IMR-90 (cell line): Measurements from ENCODE around the gene POLD4. TPM values are rescaled to one million over a fixed set of nuclear protein-coding genes. Genes with fewer than 3 reads are reported as not detected.
A peak's percentile ranks its signal among the peaks of the same experiment; 100 is the strongest.

Source experiments
- ATAC-seq: fragments of 200-7000 bp; cut with Tn5 transposase; 2 replicates; pipeline ENCODE4 v1.9.1; 2020; ENCODE audit warnings: low read depth, mild to moderate bottlenecking, moderate library complexity
- BruUV-seq: library from RNA; stranded (reverse); fragments of 400-500 nt; replicated peaks from 2 replicates; lab custom pipeline; 2021; lab: Mats Ljungman, UMichigan
- CTCF ChIA-PET: fragments of 300-600 bp; formaldehyde crosslinking; extraction: SDS; loops from one replicate; lab custom pipeline; 2021; ENCODE audit warnings: antibody characterized with exemption; lab: Yijun Ruan, JAX
- POLR2A ChIA-PET: fragments of 300-600 bp; sonication (Branson Sonifier 250); formaldehyde crosslinking; loops from one replicate; lab custom pipeline; 2022; ENCODE audit warnings: antibody characterized with exemption; ENCODE audit not compliant: unreplicated experiment; lab: Charles Lee
- DNase-seq: peaks from one replicate; pipeline ENCODE4 v3.0.0; 2013
- H2AFZ ChIP-seq: replicated peaks from 2 replicates; pipeline ENCODE3; 2013; ENCODE audit warnings: low read length, mild to moderate bottlenecking; ENCODE audit not compliant: poor library complexity
- H2AK5ac ChIP-seq: 2 replicates; pipeline ENCODE4 v1.6.1; 2013; ENCODE audit warnings: low read depth, low read length, inconsistent platforms
- H2AK9ac ChIP-seq: replicated peaks from 2 replicates; pipeline ENCODE3; 2013; ENCODE audit warnings: mild to moderate bottlenecking, low read depth, low read length, moderate library complexity; ENCODE audit not compliant: poor library complexity
- H2BK120ac ChIP-seq: 2 replicates; pipeline ENCODE4 v1.6.1; 2013; ENCODE audit warnings: low read depth, low read length, inconsistent platforms
- H2BK15ac ChIP-seq: 3 replicates; pipeline ENCODE4 v1.6.1; 2013; ENCODE audit warnings: low read depth, low read length, inconsistent platforms
- H2BK20ac ChIP-seq: 2 replicates; pipeline ENCODE4 v1.6.1; 2013; ENCODE audit warnings: low read depth, mild to moderate bottlenecking, inconsistent platforms, low read length, moderate library complexity
- H2BK5ac ChIP-seq: 2 replicates; pipeline ENCODE4 v1.6.1; 2013; ENCODE audit warnings: mild to moderate bottlenecking, low read depth, low read length, inconsistent platforms; ENCODE audit not compliant: poor library complexity, severe bottlenecking
- H3K14ac ChIP-seq: replicated peaks from 2 replicates; pipeline ENCODE4 v1.6.1; 2013; ENCODE audit warnings: low read depth, low read length, inconsistent platforms
- H3K18ac ChIP-seq: 2 replicates; pipeline ENCODE4 v1.6.1; 2013; ENCODE audit warnings: low read depth, low read length, control low read depth
- H3K23ac ChIP-seq: 2 replicates; pipeline ENCODE4 v1.6.1; 2013; ENCODE audit warnings: low read depth, low read length, inconsistent platforms
- H3K27ac ChIP-seq: 2 replicates; pipeline ENCODE4 v1.5.1; 2013; ENCODE audit warnings: mild to moderate bottlenecking, control low read depth, low read length; ENCODE audit not compliant: insufficient read depth
- H3K27me3 ChIP-seq: 2 replicates; pipeline ENCODE4 v1.6.1; 2013; ENCODE audit warnings: low read length; ENCODE audit not compliant: control insufficient read depth, insufficient read depth
- H3K36me3 ChIP-seq: 2 replicates; pipeline ENCODE4 v1.6.1; 2013; ENCODE audit warnings: low read length, mixed read lengths; ENCODE audit not compliant: control insufficient read depth, insufficient read depth
- H3K4ac ChIP-seq: 2 replicates; pipeline ENCODE4 v1.6.1; 2013; ENCODE audit warnings: low read depth, low read length, inconsistent platforms
- H3K4me1 ChIP-seq: 2 replicates; pipeline ENCODE4 v1.6.1; 2013; ENCODE audit warnings: low read length, mixed read lengths; ENCODE audit not compliant: control insufficient read depth, insufficient read depth
- H3K4me2 ChIP-seq: 2 replicates; pipeline ENCODE4 v1.6.1; 2013; ENCODE audit warnings: low read depth, mild to moderate bottlenecking, control low read depth, low read length, moderate library complexity
- H3K4me3 ChIP-seq: 2 replicates; pipeline ENCODE4 v1.5.1; 2013; ENCODE audit warnings: low read depth, mild to moderate bottlenecking, control low read depth, low read length, moderate library complexity; ENCODE audit not compliant: insufficient read depth
- H3K56ac ChIP-seq: 2 replicates; pipeline ENCODE4 v1.6.1; 2013; ENCODE audit warnings: low read length, inconsistent platforms; ENCODE audit not compliant: insufficient read depth; ENCODE audit errors: extremely low read depth
- H3K79me1 ChIP-seq, 2 experiments: 2 replicates each; pipeline ENCODE4 v1.6.1; 2013; ENCODE audit warnings: low read length in 2 of 2, inconsistent platforms in 1 of 2, low read depth in 1 of 2
- H3K9ac ChIP-seq: 2 replicates; pipeline ENCODE4 v1.6.1; 2013; ENCODE audit warnings: low read depth, low read length, control low read depth
- H3K9me1 ChIP-seq: 2 replicates; pipeline ENCODE4 v1.6.1; 2013; ENCODE audit warnings: low read length, inconsistent platforms; ENCODE audit not compliant: insufficient read depth
- H3K9me3 ChIP-seq: 2 replicates; pipeline ENCODE4 v1.6.1; 2013; ENCODE audit warnings: low read length; ENCODE audit not compliant: control insufficient read depth, insufficient read depth
- H4K20me1 ChIP-seq: 2 replicates; pipeline ENCODE4 v1.6.1; 2013; ENCODE audit warnings: low read length, inconsistent platforms; ENCODE audit not compliant: insufficient read depth
- H4K5ac ChIP-seq: 2 replicates; pipeline ENCODE4 v1.6.1; 2013; ENCODE audit warnings: mild to moderate bottlenecking, low read depth, low read length, control low read depth
- H4K8ac ChIP-seq, 2 experiments: 2 replicates each; pipeline ENCODE4 v1.6.1; 2013; ENCODE audit warnings: low read depth in 2 of 2, low read length in 2 of 2, control low read depth in 1 of 2, inconsistent platforms in 1 of 2
- H4K91ac ChIP-seq: 2 replicates; pipeline ENCODE4 v1.6.1; 2013; ENCODE audit warnings: low read depth, low read length, inconsistent platforms; ENCODE audit not compliant: insufficient read depth
- BHLHE40 ChIP-seq: fragments of 150-350 bp; IDR thresholded peaks from 2 replicates; pipeline ENCODE4 v1.6.1; 2016; ENCODE audit warnings: mild to moderate bottlenecking, low read depth, low read length
- CEBPB ChIP-seq: IDR thresholded peaks from 2 replicates; pipeline ENCODE4 v1.6.1; 2012; ENCODE audit warnings: low read depth, low read length, improper control_type of control experiment
- CHD1 ChIP-seq: IDR thresholded peaks from 2 replicates; pipeline ENCODE4 v1.6.1; 2012; ENCODE audit warnings: low read depth, low read length, improper control_type of control experiment
- CTCF ChIP-seq: conservative IDR thresholded peaks from 2 replicates; pipeline ENCODE4 v1.5.1; 2012; ENCODE audit warnings: mild to moderate bottlenecking, low read depth, low read length, improper control_type of control experiment
- ELK1 ChIP-seq: fragments of 150-350 bp; IDR thresholded peaks from 2 replicates; pipeline ENCODE4 v1.6.1; 2016; ENCODE audit warnings: low read depth, mild to moderate bottlenecking, low read length, moderate library complexity, borderline replicate concordance
- MAFK ChIP-seq: IDR thresholded peaks from 2 replicates; pipeline ENCODE4 v1.6.1; 2012; ENCODE audit warnings: low read depth, low read length, improper control_type of control experiment
- MAZ ChIP-seq: IDR thresholded peaks from 2 replicates; pipeline ENCODE4 v1.6.1; 2012; ENCODE audit warnings: low read depth, mild to moderate bottlenecking, low read length, improper control_type of control experiment, moderate library complexity, borderline replicate concordance
- MXI1 ChIP-seq: IDR thresholded peaks from 2 replicates; pipeline ENCODE4 v1.6.1; 2012; ENCODE audit warnings: low read depth, mild to moderate bottlenecking, low read length, moderate library complexity, borderline replicate concordance
- NFE2L2 ChIP-seq: fragments of 150-350 bp; IDR thresholded peaks from 2 replicates; pipeline ENCODE4 v1.6.1; 2016; ENCODE audit warnings: low read depth, mild to moderate bottlenecking, low read length
- POLR2A ChIP-seq: IDR thresholded peaks from 2 replicates; pipeline ENCODE4 v1.6.1; 2012; ENCODE audit warnings: mild to moderate bottlenecking, low read depth, low read length
- RAD21 ChIP-seq: IDR thresholded peaks from 2 replicates; pipeline ENCODE4 v1.6.1; 2012; ENCODE audit warnings: low read length, improper control_type of control experiment
- RCOR1 ChIP-seq: IDR thresholded peaks from 2 replicates; pipeline ENCODE4 v1.6.1; 2012; ENCODE audit warnings: mild to moderate bottlenecking, low read length, improper control_type of control experiment; ENCODE audit not compliant: insufficient replicate concordance
- RFX5 ChIP-seq: IDR thresholded peaks from 2 replicates; pipeline ENCODE4 v1.8.0; 2012; ENCODE audit warnings: low read depth, mild to moderate bottlenecking, low read length, moderate library complexity
- SMC3 ChIP-seq: fragments of 150-350 bp; IDR thresholded peaks from 2 replicates; pipeline ENCODE4 v1.6.1; 2016; ENCODE audit warnings: low read depth, mild to moderate bottlenecking, antibody characterized with exemption, low read length, moderate library complexity
- WGBS, 2 experiments: methylation state at CpG; one replicate each; pipeline versions ENCODE4 v1.1.5 to v1.1.7; 2013; ENCODE audit warnings: missing lambda C conversion rate in 2 of 2; ENCODE audit not compliant: insufficient read length in 1 of 2; ENCODE audit errors: extremely low coverage in 2 of 2; 5-methylcytosine and 5-hydroxymethylcytosine counted together
- dilution Hi-C: fragments of 300-500 bp; cut with HindIII; formaldehyde crosslinking; loops from one replicate; pipeline ENCODE4 v1.14.3; 2018; ENCODE audit warnings: low sequenced_read_pairs; ENCODE audit not compliant: unreplicated experiment
- in situ Hi-C: fragments of 300-500 bp; cut with MboI; formaldehyde crosslinking; loops from 3 replicates; pipeline ENCODE4 v1.14.3; 2019; ENCODE audit warnings: low sequenced_read_pairs, inconsistent platforms, mixed read lengths
- intact Hi-C: fragments of 100-400 bp; cut with micrococcal nuclease; formaldehyde crosslinking; loops from 2 replicates; pipeline ENCODE4 v1.10.0; 2022
- polyA plus RNA-seq, 3 experiments: library from polyadenylated mRNA; depleted of rRNA; stranded (reverse); fragments of >200 nt; gene quantifications; 2 replicates each; pipeline ENCODE4 v1.2.3, GENCODE V29; 2012; ENCODE audit warnings: low replicate concordance in 1 of 3
- total RNA-seq: library from RNA; depleted of rRNA; stranded (reverse); fragments of >200 nt; gene quantifications from 2 replicates; pipeline ENCODE4 v1.2.3, GENCODE V29; 2012
- TF ChIP-seq, protein P1 (sequence below): fragments of 150-350 bp; IDR thresholded peaks from 2 replicates; pipeline ENCODE4 v1.6.1; 2017; ENCODE audit warnings: mild to moderate bottlenecking, antibody characterized with exemption, low read length, low read depth

Gene POLD4
- total and polyA plus RNA-seq, 2 of the 4 experiments (the other 2 are of a cell fraction): 46.4 to 133 TPM

DNA sequence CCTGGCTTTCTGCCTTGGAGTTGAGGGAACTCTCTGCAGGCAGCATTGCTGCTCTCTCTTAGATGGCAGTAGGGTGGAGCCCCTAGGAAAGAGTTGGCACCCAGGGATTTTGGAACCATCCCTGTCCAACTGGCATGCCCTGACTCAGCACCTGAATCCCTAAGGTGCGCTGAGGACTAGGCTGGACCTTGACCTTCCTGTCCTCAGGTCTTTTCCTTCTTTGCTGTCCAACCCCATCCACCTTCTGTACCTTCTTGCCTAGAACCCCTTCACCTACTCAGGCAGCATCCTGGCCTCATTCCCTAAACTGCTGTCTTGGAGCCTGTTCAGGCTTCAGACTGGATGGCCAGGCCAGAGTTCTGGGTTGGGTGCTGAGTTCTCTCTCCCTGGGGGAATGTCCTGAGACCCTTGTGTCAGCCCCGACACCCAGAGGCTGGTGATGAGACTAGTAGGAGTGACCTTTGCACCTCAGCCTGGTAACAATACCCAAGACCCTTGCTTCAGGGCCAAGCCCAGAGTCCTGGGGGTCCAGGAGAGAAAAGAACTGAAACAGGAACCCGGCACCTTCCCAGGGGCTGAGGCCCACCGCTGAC lies 2.5 kb upstream of the POLD4 start:
- no peaks in the 10 kb centered on the region for H3K27me3 ChIP-seq
- CTCF ChIA-PET: interaction anchor here (0.8 to 10.1 kb wide), 3 partner anchors 14 to 24 kb away, joined by 3 to 128 read pairs (median 9); no protein-coding TSS in a partner anchor
- no TSS peak for BruUV-seq
- peak overlapping the region; percentile 87 for H3K27ac ChIP-seq
- H4K5ac ChIP-seq: peak overlapping the region; percentile 8; the same call in 1 of the 2 replicates
- dilution Hi-C loops (no loop called here), in situ Hi-C loops (no loop called here), intact Hi-C loops (loop anchor here (2.0 kb wide), 1 partner anchor 15 kb away; no protein-coding TSS in a partner anchor)
- H3K9me3 ChIP-seq: no peaks in the 10 kb centered on the region
- peak overlapping the region; percentile 95 for H2BK120ac ChIP-seq
- peak overlapping the region; percentile 21 for H3K9ac ChIP-seq
- POLR2A ChIA-PET: no interaction called here
- no peak overlapping the region for H3K4me3 ChIP-seq
- ATAC-seq (no peak), DNase-seq (no peak)
- H3K4me1 ChIP-seq: peaks cover 42% of the 10 kb centered on the region
- peak overlapping the region; percentile 99 for H2AK9ac ChIP-seq
- H4K8ac ChIP-seq: peak overlapping the region; percentile 77 to 98
- peak overlapping the region; percentile 98 for H4K91ac ChIP-seq
- peak overlapping the region; percentile 13 for H2AFZ ChIP-seq
- H2BK20ac ChIP-seq: peak overlapping the region; percentile 32; the same call in 1 of the 2 replicates
- H3K18ac ChIP-seq: no peak overlapping the region
- peak overlapping the region; percentile 97 for H2BK5ac ChIP-seq
- peak overlapping the region; percentile 90 for H3K14ac ChIP-seq
- H2AK5ac ChIP-seq: peak overlapping the region; percentile 99
- H4K20me1 ChIP-seq: peaks cover 6% of the 10 kb centered on the region
- no peak overlapping the region for H3K4me2 ChIP-seq
- WGBS, 2 experiments: 100% methylated on average over 2 of the region's 4 CpGs; no CpG with 5 or more reads in 1 of the 2 experiments
- H3K56ac ChIP-seq: peak overlapping the region; percentile 91
- H3K79me1 ChIP-seq: peaks cover 7 to 56% of the 10 kb centered on the region in 2 experiments; a peak in 3 of 4 replicates
- H3K23ac ChIP-seq: peak overlapping the region; percentile 83; the same call in 1 of the 2 replicates
- peaks cover 23% of the 10 kb centered on the region for H3K9me1 ChIP-seq
- peaks cover 3% of the 10 kb centered on the region; the same call in 1 of the 2 replicates for H3K36me3 ChIP-seq
- peak overlapping the region; percentile 88; the same call in 1 of the 3 replicates for H2BK15ac ChIP-seq
- peak overlapping the region; percentile 99 for H3K4ac ChIP-seq
- TF ChIP-seq CHD1 (no peak), RAD21 (no peak), MAZ (no peak), RCOR1 (no peak), ELK1 (no peak), NFE2L2 (no peak), SMC3 (no peak), MAFK (no peak), MXI1 (no peak), CTCF (no peak), POLR2A (no peak; the same call in 1 of the 2 replicates), BHLHE40 (no peak), CEBPB (no peak), RFX5 (no peak)
- TF ChIP-seq, protein P1, sequence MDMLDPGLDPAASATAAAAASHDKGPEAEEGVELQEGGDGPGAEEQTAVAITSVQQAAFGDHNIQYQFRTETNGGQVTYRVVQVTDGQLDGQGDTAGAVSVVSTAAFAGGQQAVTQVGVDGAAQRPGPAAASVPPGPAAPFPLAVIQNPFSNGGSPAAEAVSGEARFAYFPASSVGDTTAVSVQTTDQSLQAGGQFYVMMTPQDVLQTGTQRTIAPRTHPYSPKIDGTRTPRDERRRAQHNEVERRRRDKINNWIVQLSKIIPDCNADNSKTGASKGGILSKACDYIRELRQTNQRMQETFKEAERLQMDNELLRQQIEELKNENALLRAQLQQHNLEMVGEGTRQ: no peak
